ENCODE data around the gene C1QL1. TPM values are rescaled to one million over a fixed set of nuclear protein-coding genes. Genes with fewer than 3 reads are reported as not detected.
"Not testable (repeated sequence)": the region's sequence is repeated elsewhere in the genome, so short reads cannot be mapped to it uniquely, and the experiment has no call there.

C1QL1 gene
- total and polyA plus RNA-seq, 2 donors (not counting 3 experiments of a cell fraction or from before 2014, with no cell fraction given) = 0.35 to 0.72 TPM

GRCh38 chr17:44947461-44948314 lies 20.4 kb downstream of the C1QL1 start, which contains the start of gene KIF18B:
KIF18B (minus strand) TSS chr17:44947773; CDS start chr17:44936344, 11,429 bp downstream.
- Histone ChIP-seq H3K4me3 (replicated peaks in 1 of 3; ENCODE audit: insufficient read depth in 1 of 3, low read depth in 1 of 3, low read length in 3 of 3) (peak within 1 kb of the TSS; percentile 30 to 90 (median 63)), H3K27ac (ENCODE audit: insufficient read depth, low read depth, low read length) (peak within 1 kb of the TSS; percentile 59), H3K4me1 (ENCODE audit: control insufficient read depth, extremely low read depth, insufficient read depth, low read length) (peaks cover 11% of the 10 kb centered on the region), H3K9me3 (replicated peaks; ENCODE audit: control insufficient read depth, insufficient read depth, low read length) (no peaks in the 10 kb centered on the region), H3K27me3 (ENCODE audit: control insufficient read depth in 2 of 2, insufficient read depth in 2 of 2, low read length in 2 of 2) (no peaks in the 10 kb centered on the region), H2AFZ (ENCODE audit: low read depth, low read length) (peak within 1 kb of the TSS; percentile 71), H3K9me1 (replicated peaks; ENCODE audit: control insufficient read depth, extremely low read depth, insufficient read depth, low read length) (no peaks in the 10 kb centered on the region), H3K79me2 (ENCODE audit: control insufficient read depth, insufficient read depth, low read length) (peaks cover 47% of the 10 kb centered on the region), H3K4me2 (ENCODE audit: insufficient read depth, low read length) (peak within 1 kb of the TSS; percentile 84), H4K20me1 (replicated peaks; ENCODE audit: control insufficient read depth, extremely low read depth, insufficient read depth, low read length) (no peaks in the 10 kb centered on the region), H3K9ac (replicated peaks; ENCODE audit: extremely low read depth, insufficient read depth, low read length) (peak within 1 kb of the TSS; percentile 27), H3K36me3 (ENCODE audit: control insufficient read depth in 2 of 2, extremely low read depth in 1 of 2, insufficient read depth in 2 of 2, low read length in 2 of 2) (no peaks in the 10 kb centered on the region)
- BruUV-seq (replicated peaks) = TSS peak; percentile 99
- FAIRE-seq = peak; percentile 88
- POLR2A ChIA-PET = no interaction called here
- dilution Hi-C loops (cut with MboI; ENCODE audit: extremely low pct_ligation_motif_present, low sequenced_read_pairs) = no loop called here
- DNase-seq (ENCODE audit: low read depth, low spot score) = peak; percentile 92
- TF ChIP-seq JUN (IDR thresholded peaks at IDR 0.05; ENCODE audit: borderline replicate concordance, insufficient read depth, insufficient read length, low read depth) (no peak), MYC (IDR thresholded peaks at IDR 0.05; ENCODE audit: low read depth, low read length) (no peak), EZH2 (IDR thresholded peaks at IDR 0.05; ENCODE audit: borderline replicate concordance, low read depth, low read length, severe bottlenecking) (no peak), POLR2AphosphoS5 (IDR thresholded peaks at IDR 0.05; ENCODE audit: insufficient read depth, low read depth, low read length) (peak; percentile 94), FOS (IDR thresholded peaks at IDR 0.05; ENCODE audit: borderline replicate concordance, insufficient read depth, low read length) (no peak), MAX (IDR thresholded peaks at IDR 0.05; ENCODE audit: insufficient read depth, insufficient read length) (no peak), POLR2A (IDR thresholded peaks at IDR 0.05; ENCODE audit: low read depth, low read length) (peak; percentile 97), GATA2 (IDR thresholded peaks at IDR 0.05; ENCODE audit: insufficient read depth, insufficient read length, low read depth, low read length) (no peak), CTCF (IDR thresholded peaks at IDR 0.05; ENCODE audit: extremely low read depth in 1 of 2, insufficient read depth in 1 of 2, low read depth in 1 of 2, low read length in 2 of 2) (no peak)
- intact Hi-C loops (cut with micrococcal nuclease) = loop anchor here (1.0 to 2.0 kb wide), 2 partner anchors 21 to 71 kb away; partner anchors contain the start of gene C1QL1
- CTCF ChIA-PET = interaction anchor here (3.0 kb wide), 1 partner anchor 188 kb away, joined by 10 read pairs; the partner anchor contains the start of gene ACBD4

- FAIRE-seq; BruUV-seq (replicated peaks); POLR2A ChIA-PET; H3K27ac ChIP-seq (ENCODE audit: insufficient read depth, low read depth, low read length); H3K9me3 ChIP-seq (replicated peaks; ENCODE audit: control insufficient read depth, insufficient read depth, low read length); dilution Hi-C loops (cut with MboI; ENCODE audit: extremely low pct_ligation_motif_present, low sequenced_read_pairs); H3K27me3 ChIP-seq (ENCODE audit: control insufficient read depth in 2 of 2, insufficient read depth in 2 of 2, low read length in 2 of 2); H3K36me3 ChIP-seq (ENCODE audit: control insufficient read depth in 2 of 2, extremely low read depth in 1 of 2, insufficient read depth in 2 of 2, low read length in 2 of 2); DNase-seq (ENCODE audit: low read depth, low spot score); H3K9me1 ChIP-seq (replicated peaks; ENCODE audit: control insufficient read depth, extremely low read depth, insufficient read depth, low read length); H3K9ac ChIP-seq (replicated peaks; ENCODE audit: extremely low read depth, insufficient read depth, low read length); H2AFZ ChIP-seq (ENCODE audit: low read depth, low read length); H4K20me1 ChIP-seq (replicated peaks; ENCODE audit: control insufficient read depth, extremely low read depth, insufficient read depth, low read length): not testable (repeated sequence)
- Histone ChIP-seq H3K4me1 (ENCODE audit: control insufficient read depth, extremely low read depth, insufficient read depth, low read length) (peaks cover 11% of the 10 kb centered on the region), H3K79me2 (ENCODE audit: control insufficient read depth, insufficient read depth, low read length) (peaks cover 67% of the 10 kb centered on the region), H3K4me3 (replicated peaks in 1 of 3; ENCODE audit: insufficient read depth in 1 of 3, low read depth in 1 of 3, low read length in 3 of 3) (peak overlapping the region in 1 of 3 experiments; percentile 90), H3K4me2 (ENCODE audit: insufficient read depth, low read length) (peak overlapping the region; percentile 83)
- CTCF ChIA-PET = interaction anchor here (0.7 to 3.0 kb wide), 3 partner anchors 19 to 384 kb away, joined by 3 to 10 read pairs (median 3); partner anchors contain the start of gene ACBD4
- intact Hi-C loops (cut with micrococcal nuclease) = loop anchor here (2.0 kb wide), 1 partner anchor 73 kb away; no protein-coding TSS in a partner anchor
These were observed 22.5 kb downstream of the C1QL1 start for GRCh38 chr17:44945652-44946051.
